H7 (cell line): Measurements from ENCODE around the gene RPP40. TPM values are rescaled to one million over a fixed set of nuclear protein-coding genes. Genes with fewer than 3 reads are reported as not detected.
"Not testable (repeated sequence)": the region's sequence is repeated elsewhere in the genome, so short reads cannot be mapped to it uniquely, and the experiment has no call there.

ENCODE experiments used
- DNase-seq: peaks from one replicate; pipeline ENCODE4 v3.0.0; 2012
- H3K27me3 ChIP-seq: 2 replicates; pipeline ENCODE4 v1.6.0; 2011; ENCODE audit warnings: mild to moderate bottlenecking, low read length; ENCODE audit not compliant: control insufficient read depth, insufficient read depth
- H3K36me3 ChIP-seq: replicated peaks from 2 replicates; pipeline ENCODE4 v1.5.1; 2011; ENCODE audit warnings: low read length; ENCODE audit not compliant: control insufficient read depth, insufficient read depth
- H3K4me3 ChIP-seq: 2 replicates; pipeline ENCODE4 v1.5.1; 2011; ENCODE audit warnings: low read depth, mild to moderate bottlenecking, control low read depth, low read length, moderate library complexity; ENCODE audit not compliant: insufficient read depth
- total RNA-seq: library from RNA; depleted of rRNA; stranded (reverse); fragments of >200 nt; shearing (Covaris generic); gene quantifications from 2 replicates; pipeline ENCODE4 v1.2.3, GENCODE V29; 2014

The RPP40 gene
- total RNA-seq, 1 experiment from 2014 or later: 13.5 TPM

DNA sequence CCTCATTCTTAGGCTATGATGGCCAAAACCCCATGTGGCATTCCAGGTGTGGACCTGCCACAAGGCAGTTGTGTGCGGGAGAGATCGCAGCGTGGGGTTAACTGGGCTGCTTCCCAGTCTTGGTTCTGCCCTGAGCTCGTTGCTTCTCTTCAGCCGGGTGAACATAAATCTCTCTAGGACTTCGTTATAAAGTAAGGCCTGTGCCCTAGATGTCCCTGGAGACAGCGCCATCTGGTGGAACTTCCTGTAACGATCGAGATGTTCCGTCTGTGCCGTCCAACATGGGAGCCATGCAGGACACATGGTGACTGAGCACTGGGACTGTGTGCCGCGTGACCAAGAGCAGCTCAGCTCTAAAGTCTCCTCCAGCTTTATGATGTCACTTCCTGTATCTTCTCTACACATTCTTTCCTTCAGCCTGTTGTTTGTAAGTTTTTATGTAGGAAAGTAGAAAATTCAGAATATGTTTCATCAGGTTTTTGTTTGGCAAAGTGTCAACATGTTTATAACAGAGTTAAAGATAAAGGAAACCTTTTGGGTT, 26.8 kb upstream of the RPP40 start:
- Histone ChIP-seq H3K27me3 (peaks cover 3% of the 10 kb centered on the region; the same call in 1 of the 2 replicates), H3K36me3 (no peaks in the 10 kb centered on the region), H3K4me3 (no peak overlapping the region)
- peak; percentile 88 for DNase-seq

DNA sequence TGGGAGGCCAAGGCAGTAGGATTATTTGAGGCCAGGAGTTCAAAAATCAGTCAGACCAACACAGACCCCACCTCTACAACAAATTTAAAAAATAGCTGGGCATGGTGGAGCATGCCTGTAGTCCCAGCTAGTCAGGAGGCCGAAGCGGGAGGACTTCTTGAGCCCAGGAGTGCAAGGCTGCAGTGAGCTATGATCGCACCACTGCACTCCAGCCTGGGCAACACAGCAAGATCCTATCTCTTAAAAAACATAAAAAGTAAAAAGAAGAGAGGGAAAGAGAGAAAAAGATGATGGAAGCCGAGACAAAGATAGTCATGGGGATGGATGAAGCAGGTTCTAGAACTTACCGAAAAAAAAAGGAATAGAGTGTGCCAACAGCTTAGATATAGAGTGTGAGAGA, 25.8 kb upstream of the RPP40 start:
- Histone ChIP-seq H3K36me3 (no peaks in the 10 kb centered on the region), H3K4me3 (no peak overlapping the region), H3K27me3 (peaks cover 3% of the 10 kb centered on the region; the same call in 1 of the 2 replicates)
- DNase-seq: no peak

DNA sequence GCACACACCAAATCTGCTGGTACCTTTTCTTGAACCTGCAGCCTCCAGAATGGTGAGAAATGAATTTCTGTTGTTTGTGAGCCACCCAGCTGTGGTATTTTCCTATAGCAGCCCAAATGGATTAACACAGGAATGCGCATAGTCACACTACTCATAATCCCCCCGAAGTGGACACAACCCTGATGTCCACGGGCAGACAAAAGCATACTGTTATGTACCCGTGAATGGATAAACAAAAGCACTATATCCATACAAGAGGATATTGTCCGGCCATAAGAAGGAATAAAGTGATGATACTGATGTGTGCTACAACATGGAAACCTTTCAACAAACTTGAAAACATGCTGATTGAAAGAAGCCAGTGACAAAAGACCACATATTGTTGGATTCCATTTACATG, 25.1 kb upstream of the RPP40 start:
- no peak overlapping the region for H3K4me3 ChIP-seq
- DNase-seq: no peak

DNA sequence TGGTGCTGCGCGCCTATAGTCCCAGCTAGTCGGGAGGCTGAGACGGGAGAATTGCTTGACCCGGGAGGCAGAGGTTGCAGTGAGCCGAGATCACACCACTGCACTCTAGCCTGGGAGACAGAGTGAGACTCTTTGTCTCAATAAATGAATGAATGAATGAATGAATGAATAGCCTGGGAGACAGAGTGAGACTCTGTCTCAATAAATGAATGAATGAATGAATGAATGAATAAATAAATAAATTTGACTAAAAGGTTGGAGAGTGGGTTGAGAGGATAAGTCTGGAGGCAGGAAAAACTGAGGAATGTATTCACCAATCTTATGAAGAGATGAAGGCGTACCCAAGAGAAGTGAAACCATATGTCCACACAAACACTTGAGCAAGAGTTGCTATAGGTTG, 24.5 kb upstream of the RPP40 start:
- DNase-seq: no peak
- no peaks in the 10 kb centered on the region for H3K36me3 ChIP-seq
- no peaks in the 10 kb centered on the region; the same call in 1 of the 2 replicates for H3K27me3 ChIP-seq
- H3K4me3 ChIP-seq: no peak overlapping the region

More for the DNA sequence above, 25.1 kb upstream of the RPP40 start:
- Histone ChIP-seq H3K36me3 (no peaks in the 10 kb centered on the region), H3K27me3 (peaks cover 2% of the 10 kb centered on the region; the same call in 1 of the 2 replicates)

DNA sequence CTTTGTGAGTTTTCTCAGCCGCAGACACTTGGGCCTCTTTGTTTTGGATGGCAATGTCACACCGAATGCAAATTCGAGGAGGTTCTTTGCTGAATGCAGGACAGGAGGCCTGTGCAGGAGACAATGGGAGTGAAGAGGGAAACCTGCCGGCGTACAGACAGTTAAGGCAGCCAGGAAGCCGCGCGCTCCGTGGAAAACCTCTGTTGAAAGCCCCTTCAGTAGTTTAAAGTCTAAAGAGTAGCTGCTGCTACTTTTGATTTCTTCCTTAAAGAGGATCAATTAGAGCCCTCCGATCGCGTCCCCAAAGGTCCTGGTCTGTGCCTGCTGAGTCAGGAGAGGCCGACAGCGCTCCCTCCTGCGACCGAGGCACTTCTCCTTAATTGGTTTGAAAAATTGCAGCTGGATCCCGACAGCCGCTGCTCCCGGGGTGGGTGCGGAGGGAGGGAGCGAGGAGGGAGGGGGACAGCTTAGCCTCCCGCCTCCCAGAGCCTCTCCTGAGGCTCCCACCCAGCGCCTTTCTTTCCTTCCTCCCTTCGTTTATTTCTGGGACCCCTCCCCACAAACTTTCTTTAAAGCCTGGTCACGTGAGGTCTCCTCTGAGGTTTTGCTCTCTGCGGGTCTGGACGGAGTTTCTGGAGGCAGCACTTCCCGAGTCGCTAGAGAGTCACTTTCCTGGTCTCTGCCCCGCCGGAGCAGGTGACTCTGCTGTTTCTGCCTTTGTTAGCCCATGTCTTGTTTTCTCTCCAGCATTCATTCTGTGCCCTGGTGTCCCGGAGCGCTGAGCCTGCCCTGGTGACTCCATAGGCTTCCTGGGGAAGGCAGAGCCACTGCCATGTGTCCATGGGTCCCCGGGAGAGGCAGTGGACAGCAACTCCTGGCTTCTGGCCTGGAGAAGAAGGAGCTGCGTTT, 22.3 kb upstream of the RPP40 start:
- Histone ChIP-seq H3K36me3 (no peaks in the 10 kb centered on the region), H3K27me3 (no peaks in the 10 kb centered on the region; the same call in 1 of the 2 replicates), H3K4me3 (peak overlapping the region; percentile 55)
- DNase-seq: peak; percentile 85

DNA sequence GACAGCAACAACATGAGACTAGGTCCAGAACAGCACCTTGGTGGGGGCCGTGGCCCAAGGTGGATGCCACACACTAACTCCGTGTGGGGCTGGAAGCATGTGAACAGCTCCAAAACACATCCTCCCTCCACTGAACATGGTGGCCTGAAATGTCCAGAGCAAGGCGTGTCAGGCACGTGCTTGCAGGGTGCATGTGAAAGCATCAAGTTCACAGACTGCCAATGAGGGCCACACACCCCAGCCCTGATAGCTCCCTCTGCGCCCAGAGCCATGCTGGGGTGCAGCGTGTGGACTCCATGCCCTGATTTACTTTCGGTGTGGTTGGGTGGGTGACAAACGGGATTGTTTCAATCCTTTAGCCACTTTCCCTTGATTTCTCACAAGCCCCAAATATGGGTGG, 20.1 kb upstream of the RPP40 start:
- no peak for DNase-seq
- Histone ChIP-seq H3K36me3 (no peaks in the 10 kb centered on the region), H3K27me3 (no peaks in the 10 kb centered on the region; the same call in 1 of the 2 replicates), H3K4me3 (no peak overlapping the region)

DNA sequence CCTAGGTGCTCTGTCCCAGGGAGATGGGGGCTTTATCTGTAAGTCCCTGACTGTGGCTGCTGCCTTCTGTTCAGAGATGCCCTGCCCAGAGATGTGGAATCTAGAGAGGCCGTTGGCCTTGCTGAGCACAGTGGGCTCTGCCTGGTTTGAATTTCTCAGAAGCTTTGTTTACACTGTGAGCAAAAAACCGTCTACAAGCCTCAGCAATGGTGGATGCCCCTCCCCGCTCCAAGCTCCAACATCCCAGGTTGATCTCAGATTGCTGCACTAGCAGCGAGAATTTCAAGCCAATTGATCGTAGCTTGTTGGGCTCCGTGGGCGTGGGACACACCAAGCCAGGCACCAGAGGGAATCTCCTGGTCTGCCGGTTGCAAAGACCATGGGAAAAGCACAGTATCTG, 16.3 kb upstream of the RPP40 start:
- H3K27me3 ChIP-seq: no peaks in the 10 kb centered on the region
- H3K36me3 ChIP-seq: no peaks in the 10 kb centered on the region
- DNase-seq: no peak
- H3K4me3 ChIP-seq: no peak overlapping the region

DNA sequence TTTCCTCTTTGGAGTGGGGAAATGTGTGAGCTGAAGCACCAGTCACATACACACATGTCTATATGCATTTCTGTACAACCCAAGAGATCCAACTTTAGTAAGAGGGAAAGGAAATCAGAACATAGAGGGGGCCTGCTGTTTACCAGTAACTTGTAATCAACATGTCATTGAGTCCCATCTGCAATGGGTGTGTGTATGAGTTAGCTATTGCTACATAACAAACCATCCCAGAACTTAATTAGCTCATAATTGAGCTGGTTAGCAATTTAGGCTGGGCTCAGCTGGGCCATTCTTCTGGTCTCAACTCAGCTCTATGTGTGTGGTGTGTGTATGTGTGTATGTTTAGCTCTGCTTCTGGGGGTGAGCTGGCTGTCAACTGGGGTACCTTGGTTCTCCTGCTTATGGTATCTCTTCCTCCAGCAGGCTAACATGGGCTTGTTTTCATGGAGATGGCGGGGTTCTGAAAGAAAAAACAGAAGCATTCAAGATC, 10.3 kb upstream of the RPP40 start:
- H3K36me3 ChIP-seq: no peaks in the 10 kb centered on the region
- DNase-seq: no peak
- H3K4me3 ChIP-seq: no peak overlapping the region
- H3K27me3 ChIP-seq: no peaks in the 10 kb centered on the region

DNA sequence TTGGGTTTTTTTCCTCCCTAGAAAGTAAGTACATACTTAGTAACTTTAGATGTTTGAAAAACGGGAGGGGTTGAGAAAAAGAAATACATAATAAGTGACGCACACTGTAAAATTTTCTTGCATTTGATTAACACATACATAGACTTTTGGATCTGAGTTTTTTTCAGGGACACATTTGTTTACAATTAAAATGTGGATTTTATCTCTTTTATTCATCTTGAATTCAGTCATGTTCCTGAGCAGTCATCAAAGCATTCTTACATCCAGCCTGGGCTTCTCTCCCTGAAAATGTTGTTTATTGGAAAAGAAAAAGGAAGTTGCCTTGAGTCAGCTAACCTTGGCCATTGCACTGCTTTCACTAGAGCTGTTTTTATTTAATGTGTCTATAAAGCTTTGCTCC, 8.7 kb upstream of the RPP40 start:
- H3K4me3 ChIP-seq: no peak overlapping the region
- H3K27me3 ChIP-seq: no peaks in the 10 kb centered on the region
- H3K36me3 ChIP-seq: no peaks in the 10 kb centered on the region
- DNase-seq: no peak

DNA sequence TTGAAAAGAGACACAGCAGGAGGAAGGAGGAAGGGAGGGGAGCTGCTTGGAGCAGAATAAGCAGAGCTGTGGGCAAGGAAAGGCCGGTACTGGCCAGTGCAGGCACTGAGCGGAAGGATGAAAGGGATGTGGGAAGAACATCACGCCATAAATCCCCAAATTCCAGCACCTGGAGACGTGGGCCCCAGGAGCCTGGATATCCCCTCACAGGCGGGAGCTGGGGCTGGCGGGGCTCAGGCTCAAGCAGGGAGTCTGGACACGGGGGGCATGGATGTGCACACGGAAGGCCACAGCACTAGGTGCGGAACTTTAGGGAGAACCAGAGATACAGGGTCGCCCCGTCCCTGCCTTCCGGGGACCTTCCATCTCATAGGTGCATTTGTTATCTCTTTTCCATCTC, 7.5 kb upstream of the RPP40 start:
- Histone ChIP-seq H3K27me3 (no peaks in the 10 kb centered on the region), H3K36me3 (no peaks in the 10 kb centered on the region), H3K4me3 (no peak overlapping the region)
- DNase-seq: no peak

DNA sequence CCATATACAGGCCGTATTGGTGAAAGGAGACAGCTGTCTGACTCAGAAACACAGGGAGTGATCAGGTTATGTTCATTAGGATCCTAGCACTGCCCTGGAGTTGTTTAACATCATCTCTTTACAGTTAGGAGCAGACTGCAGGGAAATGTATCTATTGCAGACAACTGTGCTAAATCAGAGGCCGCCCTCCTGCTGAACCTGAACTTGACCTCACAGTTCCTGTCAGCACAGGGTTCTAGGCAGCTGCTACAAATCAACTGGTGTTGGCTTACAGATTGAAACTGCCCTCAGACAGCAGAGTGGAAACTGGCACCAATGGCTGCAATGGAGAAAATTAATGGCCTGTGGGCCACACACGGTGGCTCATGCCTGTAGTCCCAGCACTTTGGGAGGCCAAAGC, 3.7 kb upstream of the RPP40 start:
- no peak overlapping the region for H3K4me3 ChIP-seq
- no peaks in the 10 kb centered on the region for H3K36me3 ChIP-seq

DNA sequence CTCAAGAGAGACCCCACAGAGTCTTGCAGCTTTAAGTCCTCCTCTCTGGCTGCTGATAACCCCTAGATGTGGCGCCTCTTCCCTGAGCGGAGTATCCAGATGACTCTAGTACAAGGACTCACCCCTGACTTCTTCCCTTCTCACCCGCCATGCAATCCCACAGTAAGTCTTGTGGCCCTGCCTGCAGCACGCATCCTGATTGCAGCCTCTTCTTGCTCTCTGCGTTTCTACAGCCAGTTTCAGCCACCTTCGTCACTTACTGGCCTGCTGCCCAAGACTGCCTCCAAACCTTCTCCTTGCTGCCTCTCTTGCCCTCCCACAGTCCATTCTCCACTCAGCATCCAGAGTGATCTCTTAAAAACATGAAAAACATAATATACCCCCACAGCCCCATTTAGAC, 2.4 kb upstream of the RPP40 start:
- no peak for DNase-seq
- Histone ChIP-seq H3K36me3 (no peaks in the 10 kb centered on the region), H3K27me3 (no peaks in the 10 kb centered on the region), H3K4me3 (no peak overlapping the region)

More for the DNA sequence above, 3.7 kb upstream of the RPP40 start:
- DNase-seq: no peak
- H3K27me3 ChIP-seq: no peaks in the 10 kb centered on the region

DNA sequence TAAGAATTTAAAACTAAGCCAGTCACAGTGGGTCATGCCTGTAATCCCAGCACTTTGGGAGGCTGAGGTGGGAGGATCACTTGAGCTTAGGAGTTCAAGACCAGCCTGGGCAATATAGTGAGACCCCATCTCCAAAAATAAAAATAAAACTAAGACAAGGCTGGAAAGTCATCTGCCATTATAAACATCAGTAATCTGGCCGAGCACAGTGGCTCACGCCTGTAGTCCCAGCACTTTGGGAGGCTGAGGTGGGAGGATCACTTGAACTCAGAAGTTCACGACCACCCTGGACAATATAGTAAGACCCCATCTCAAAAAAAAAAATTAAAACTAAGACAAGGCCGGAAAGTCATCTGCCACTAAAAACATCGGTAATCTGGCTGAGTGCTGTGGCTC, 1.2 kb upstream of the RPP40 start:
- H3K4me3 ChIP-seq, H3K36me3 ChIP-seq, DNase-seq, H3K27me3 ChIP-seq: not testable (repeated sequence)

DNA sequence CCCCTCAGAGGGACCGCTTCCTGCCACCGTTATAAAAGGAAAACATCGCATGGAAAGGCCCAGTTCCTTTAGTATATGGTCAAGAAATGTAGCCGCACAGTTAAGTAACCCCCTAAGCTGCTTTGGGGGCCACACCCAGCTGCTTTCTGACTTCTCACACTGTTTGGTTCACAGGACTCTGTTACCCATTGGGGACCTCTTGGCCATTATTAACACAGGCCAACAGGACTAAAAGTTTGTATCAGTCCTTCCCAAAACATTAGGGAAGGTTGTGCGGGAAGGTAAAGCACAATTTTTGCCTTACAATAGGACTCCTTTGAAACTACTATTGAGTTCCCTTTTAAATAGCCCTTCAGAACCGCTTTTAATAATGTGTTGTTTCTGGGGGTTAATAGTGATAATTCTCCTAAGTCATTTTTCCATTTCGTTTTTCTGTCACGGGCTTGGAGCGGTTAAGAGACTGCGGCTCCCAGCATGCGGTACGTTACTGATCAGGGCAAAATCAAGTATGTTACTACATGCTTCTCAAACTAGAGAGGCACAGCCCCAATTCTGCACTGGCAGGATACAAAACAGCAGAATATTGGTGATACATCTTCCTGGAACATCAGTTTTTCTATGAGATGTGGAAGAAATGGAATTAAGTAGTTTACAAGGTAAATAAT, 668 bp upstream of the RPP40 start:
- Histone ChIP-seq H3K4me3 (peak overlapping the region; percentile 93), H3K36me3 (no peaks in the 10 kb centered on the region), H3K27me3 (no peaks in the 10 kb centered on the region)
- no peak for DNase-seq

DNA sequence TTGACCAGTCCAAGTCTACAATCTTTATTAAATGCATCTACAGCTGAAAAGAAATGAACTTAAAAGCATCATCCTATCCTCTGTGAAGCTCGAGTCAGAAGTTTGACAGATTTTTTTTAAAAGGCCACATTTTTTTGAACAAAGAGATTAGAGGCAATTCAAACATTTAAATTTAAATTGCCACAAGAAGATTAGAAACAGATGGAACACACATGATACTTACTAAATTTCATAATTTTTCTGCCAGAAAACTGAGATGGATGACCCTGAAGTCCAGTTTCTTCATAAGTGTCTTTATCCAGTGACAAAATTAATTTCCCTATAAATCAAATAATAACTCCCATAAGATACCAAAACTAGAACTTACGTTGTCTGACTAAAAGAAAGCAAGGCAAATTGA, 4.3 kb downstream of the RPP40 start:
- Histone ChIP-seq H3K27me3 (no peaks in the 10 kb centered on the region), H3K36me3 (no peaks in the 10 kb centered on the region; the same call in 1 of the 2 replicates), H3K4me3 (no peak overlapping the region)
- DNase-seq: no peak
